ENCODE measurements around the gene RABL2A.
"Not testable (repeated sequence)": the region's sequence is repeated elsewhere in the genome, so short reads cannot be mapped to it uniquely, and the experiment has no call there.

RABL2A gene

DNA sequence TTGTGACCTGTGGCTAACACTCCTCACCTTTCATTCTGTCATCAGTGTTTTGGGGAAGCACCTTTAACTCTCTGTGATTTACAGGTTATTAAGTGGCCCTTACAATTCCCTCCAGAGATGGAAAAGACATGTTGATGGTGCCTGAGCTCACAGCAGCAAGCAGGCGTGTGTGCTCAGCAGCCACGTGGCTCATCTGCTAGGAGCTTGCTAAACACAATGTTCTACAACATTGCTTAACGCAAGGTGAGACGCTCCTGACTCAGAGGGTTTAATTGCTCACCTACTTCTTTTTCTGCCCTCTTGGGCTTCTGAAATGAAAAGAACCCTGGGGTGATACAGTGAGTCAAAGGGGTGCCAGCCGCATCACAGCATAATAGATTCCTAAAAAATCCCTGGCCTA lies 6.1 kb upstream of the RABL2A start:
- DNase-seq = not testable (repeated sequence)

DNA sequence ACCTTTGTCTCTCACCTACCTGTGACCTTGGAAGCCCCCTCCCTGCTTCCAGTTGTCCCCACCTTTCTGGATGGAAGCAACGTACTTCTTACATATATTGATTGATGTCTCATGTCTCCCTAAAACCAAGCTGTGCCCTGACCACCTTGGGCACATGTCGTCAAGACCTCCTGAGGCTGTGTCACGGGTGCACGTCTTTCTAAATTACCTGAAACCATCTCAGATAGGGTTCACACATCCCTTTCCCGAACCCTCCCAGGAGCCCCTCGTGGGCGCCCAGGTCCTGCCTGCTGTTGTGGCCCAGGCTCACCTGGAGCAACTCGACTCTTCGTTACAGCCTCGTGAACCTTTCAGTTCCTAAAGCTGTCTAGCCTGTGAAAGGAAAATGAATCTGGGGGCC lies 1.2 kb upstream of the RABL2A start:
- not testable (repeated sequence) for DNase-seq

- DNase-seq = not testable (repeated sequence)
These were observed 5.8 kb downstream of the RABL2A start for GRCh38 chr2:113632849-113633345.

- not testable (repeated sequence) for DNase-seq
These were observed 8.3 kb downstream of the RABL2A start for GRCh38 chr2:113635358-113635757.

DNA sequence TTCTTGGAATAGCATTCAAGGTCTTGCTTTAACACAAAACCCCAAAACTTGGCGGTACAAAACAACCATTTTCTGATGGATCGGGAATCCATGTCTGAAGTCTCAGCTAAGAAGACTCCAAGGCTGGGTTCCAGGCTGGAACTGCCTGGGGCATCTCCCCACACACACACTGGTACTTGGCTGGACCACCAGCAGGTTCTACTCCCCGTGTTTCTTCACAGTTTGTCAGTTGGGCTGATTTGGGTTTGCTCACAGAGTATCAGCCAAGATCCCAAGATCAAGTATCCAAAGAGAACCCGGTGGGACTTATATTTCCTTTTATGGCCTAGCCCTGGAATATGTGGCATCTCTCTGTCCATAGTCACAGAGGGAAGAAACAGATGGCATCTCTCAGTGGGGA lies 9.2 kb downstream of the RABL2A start:
- DNase-seq = not testable (repeated sequence)

DNA sequence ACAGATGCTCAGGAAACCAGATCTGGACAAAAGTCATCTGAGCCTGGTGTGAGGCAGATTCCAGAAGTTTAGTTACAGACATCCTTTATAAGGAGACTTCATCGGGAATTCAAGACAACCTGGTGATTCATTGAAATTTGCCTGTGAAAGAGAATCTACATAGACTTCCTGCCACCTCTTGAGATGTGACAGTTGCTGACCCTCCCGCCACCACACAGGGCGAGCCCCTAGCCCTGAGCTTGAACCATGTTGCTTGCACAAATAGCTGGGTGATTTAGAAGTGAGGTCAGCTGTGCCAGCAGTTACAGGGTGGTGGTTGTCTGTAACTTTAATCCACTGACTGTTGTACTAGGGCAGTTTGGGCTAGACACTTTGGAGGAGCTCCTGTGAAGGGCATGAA lies 11.0 kb downstream of the RABL2A start:
- DNase-seq = not testable (repeated sequence)

- not testable (repeated sequence) for DNase-seq
These were observed 19.2 kb downstream of the RABL2A start for GRCh38 chr2:113646217-113646616.

- not testable (repeated sequence) for DNase-seq
These were observed 24.1 kb downstream of the RABL2A start for GRCh38 chr2:113650834-113651815.

GRCh38 chr2:113652599-113652998 lies 25.5 kb downstream of the RABL2A start:
- DNase-seq = not testable (repeated sequence)

GRCh38 chr2:113656031-113656624 lies 29.1 kb downstream of the RABL2A start:
- DNase-seq = not testable (repeated sequence)

DNA sequence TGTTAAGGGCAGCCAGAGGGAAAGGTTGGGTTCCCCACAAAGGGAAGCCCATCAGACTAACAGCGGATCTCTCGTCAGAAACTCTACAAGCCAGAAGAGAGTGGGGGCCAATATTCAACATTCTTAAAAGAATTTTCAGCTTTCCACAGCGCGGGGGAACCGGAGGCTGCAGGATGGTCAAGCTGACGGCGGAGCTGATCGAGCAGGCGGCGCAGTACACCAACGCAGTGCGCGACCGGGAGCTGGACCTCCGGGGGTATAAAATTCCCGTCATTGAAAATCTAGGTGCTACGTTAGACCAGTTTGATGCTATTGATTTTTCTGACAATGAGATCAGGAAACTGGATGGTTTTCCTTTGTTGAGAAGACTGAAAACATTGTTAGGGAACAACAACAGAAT lies 30.7 kb downstream of the RABL2A start:
- DNase-seq = not testable (repeated sequence)

DNA sequence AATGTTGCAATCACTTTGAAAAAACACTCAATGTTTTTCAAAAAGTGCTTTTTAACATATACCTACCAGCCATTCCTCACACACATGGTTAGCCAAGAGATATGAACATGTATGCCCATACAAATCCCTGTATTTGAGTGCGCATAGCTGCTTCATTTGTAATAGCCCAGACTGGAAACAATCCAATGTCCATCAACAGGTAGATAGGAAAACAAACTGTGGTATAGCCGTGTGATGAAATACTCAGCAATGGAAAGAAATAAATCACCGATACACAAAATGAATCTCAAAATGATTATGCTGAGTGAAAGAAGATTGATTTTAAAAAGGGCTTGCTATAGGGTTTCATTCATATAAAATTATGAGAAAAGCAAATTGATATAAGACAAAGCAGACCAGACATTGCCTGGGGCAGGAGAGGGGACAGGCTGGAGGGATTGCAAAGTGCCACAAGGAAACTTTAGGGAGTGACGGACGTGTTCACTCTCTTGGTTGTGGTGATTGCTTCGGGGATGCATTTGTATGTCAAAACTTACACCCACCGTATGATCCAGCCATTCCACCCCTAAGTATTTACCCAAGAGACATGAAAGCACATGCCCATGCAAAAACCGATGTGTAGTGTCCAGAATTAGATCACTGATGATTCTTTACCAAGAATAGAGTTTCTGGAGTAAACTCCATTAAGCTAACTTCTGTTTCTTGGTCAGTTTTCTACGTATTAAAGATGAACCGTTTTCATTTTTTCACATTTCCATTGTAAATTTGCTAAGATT lies 36.4 kb downstream of the RABL2A start:
- DNase-seq = not testable (repeated sequence)

GRCh38 chr2:113664761-113665533 lies 37.9 kb downstream of the RABL2A start:
- not testable (repeated sequence) for DNase-seq

GRCh38 chr2:113669013-113669412 lies 41.9 kb downstream of the RABL2A start:
- not testable (repeated sequence) for DNase-seq

GRCh38 chr2:113672326-113672932 lies 45.4 kb downstream of the RABL2A start:
- DNase-seq = no peak

DNA sequence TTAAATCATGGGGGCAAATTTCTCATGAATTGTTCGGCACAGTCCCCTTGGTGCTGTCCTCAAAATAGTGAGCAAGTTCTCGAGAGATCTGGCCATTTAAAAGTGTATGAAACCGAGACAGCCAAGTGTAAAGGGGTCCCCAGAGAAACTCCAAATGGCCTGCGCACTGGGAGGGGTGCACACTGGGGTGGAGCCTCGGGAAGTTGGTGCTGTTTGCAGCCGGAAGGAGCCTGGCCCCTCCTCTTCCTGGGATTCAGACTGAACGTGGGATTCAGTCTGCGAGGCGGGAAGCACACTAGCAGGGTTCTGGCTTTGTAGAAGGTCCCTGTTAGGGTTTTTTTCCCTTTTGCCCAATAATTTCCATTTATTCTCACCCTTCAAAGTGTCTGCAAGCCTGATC lies 48.8 kb downstream of the RABL2A start:
- DNase-seq = no peak

DNA sequence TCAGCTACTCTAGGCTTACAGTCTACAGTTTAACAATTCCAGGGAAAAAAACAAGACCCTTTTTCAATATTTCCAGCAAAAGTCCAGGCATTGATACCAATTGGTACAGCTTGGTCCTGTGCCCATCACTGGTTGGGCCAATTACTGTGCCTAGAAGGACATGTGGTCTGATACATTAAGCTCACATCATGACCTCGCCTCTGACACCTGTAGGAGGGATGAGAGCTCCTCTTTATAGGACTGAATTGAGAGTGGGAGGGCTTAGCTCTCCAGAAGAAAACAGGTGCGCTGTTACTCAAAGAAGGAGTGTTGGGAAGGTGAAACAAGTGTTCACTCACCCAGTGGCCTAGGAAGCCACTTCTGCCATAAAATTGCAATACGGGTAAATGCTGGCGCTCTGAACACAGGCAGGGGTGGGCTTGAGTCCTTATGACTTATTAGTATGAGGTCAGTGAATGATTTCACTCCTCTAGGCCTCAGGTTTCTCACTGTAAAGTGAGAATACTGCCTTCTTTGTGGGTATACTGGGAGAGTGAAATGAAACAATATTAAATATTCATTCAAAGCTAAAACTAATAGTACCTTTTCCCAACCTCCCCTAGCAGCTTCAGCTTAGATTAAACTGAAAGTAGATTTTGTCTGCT lies 49.7 kb downstream of the RABL2A start:
- DNase-seq = no peak

DNA sequence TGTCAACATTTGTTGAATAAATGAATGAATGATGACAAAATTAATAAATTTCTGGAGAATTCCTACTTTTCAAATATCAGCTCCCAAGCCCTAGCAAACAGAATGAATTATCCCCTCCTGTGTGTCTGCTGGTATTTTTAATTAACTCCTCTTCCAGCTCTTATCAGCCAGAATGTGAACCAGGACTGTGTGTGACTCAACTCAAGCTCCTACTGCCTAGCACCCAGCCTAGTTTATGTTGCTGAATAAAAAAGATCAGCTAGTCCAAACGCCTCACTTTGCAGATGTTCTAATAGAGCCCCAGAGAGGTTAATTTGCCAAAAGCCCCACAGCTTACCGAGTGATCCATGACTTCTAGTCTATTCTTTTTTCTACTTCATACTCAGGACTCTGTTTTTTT lies 50.3 kb downstream of the RABL2A start:
- no peak for DNase-seq

DNA sequence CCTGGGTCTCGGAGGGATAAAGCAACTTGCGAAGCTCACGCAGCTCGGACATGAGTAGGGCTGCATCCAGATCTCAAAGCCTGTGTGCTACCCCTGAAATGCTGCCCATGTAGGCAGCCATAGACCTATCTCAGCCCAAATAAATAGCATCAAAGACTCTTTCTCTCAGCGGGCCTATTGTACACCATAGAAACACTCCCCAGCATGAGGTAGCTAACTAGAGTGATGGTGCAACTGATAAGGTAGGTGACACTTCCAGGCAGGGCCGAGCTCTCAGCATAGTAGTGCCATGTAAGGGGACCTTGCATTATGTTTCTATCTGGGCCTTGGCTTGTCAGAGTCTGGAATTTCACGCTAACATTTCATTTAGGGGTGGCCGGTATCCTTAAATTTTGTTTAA lies 52.4 kb downstream of the RABL2A start:
- DNase-seq = no peak

DNA sequence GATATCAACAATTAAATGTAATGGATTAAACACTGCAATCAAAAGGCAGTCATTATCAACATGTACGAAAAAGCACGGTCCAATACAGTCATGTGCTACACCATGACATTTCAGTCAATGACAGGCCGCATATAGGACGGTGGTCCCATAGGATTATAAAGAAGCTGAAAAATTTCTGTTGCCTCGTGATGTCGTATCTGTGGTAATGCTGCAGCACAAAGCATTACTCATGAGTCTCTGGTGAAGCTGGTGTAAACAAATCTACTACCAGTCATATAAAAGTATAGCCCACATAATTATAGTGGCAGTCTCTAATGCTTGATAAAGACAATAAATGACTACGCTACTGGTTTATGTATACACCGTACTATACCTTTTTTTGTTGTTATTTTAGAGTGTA lies 58.4 kb downstream of the RABL2A start:
- DNase-seq = no peak

DNA sequence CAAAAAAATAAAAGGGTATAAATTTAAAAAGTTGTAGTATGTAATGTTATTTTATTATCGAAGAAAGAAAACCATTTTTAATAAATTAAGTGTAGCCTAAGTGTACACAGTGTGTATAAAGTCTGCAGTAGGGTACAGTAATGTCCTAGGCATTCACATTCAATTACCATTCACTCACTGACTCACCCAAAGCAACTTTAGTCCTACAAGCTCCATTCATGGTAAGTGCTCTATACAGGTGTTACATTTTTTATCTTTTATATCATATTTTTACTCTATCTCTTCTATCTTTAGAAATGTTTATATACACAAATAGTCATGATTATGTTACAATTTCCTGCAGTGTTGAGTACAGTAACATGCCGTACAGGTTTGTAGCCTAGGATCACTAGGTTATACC lies 59.5 kb downstream of the RABL2A start:
- no peak for DNase-seq
